HepG2 (cell line): ENCODE data around the gene IGSF21.

Source experiments
- CEBPB ChIP-seq: IDR thresholded peaks from 2 replicates; pipeline ENCODE4 v1.6.1; 2011; ENCODE audit warnings: low read depth, low read length, improper control_type of control experiment, borderline replicate concordance
- CEBPZ ChIP-seq: IDR thresholded peaks from 2 replicates; pipeline ENCODE4 v1.6.1; 2012; ENCODE audit warnings: low read length, improper control_type of control experiment
- EZH2 ChIP-seq: conservative IDR thresholded peaks from 2 replicates; pipeline ENCODE4 v1.6.1; 2012; ENCODE audit warnings: mild to moderate bottlenecking, low read depth, low read length, moderate library complexity
- HOXA7 ChIP-seq: sonication (generic); formaldehyde crosslinking; IDR thresholded peaks from 2 replicates; pipeline ENCODE4 v1.8.1; 2022; ENCODE audit warnings: mild to moderate bottlenecking, missing genetic modification reagents, moderate library complexity
- MAFF ChIP-seq: IDR thresholded peaks from 2 replicates; pipeline ENCODE4 v1.6.1; 2011; ENCODE audit warnings: low read depth, low read length, improper control_type of control experiment
- MAX ChIP-seq: IDR thresholded peaks from 2 replicates; pipeline ENCODE4 v1.6.1; 2012; ENCODE audit warnings: inconsistent platforms
- POLR2AphosphoS5 ChIP-seq: IDR thresholded peaks from 2 replicates; pipeline ENCODE4 v1.6.1; 2012; ENCODE audit warnings: low read depth, low read length
- PRPF4 ChIP-seq: fragments of 200-400 bp; formaldehyde crosslinking; IDR thresholded peaks from 2 replicates; pipeline ENCODE4 v1.6.1; 2016; ENCODE audit warnings: low read length, low read depth; ENCODE audit not compliant: poor library complexity, severe bottlenecking
- SRF ChIP-seq: IDR thresholded peaks from 2 replicates; pipeline ENCODE4 v1.6.1; 2011; ENCODE audit warnings: mild to moderate bottlenecking, low read depth, low read length, moderate library complexity
- ZNF550 ChIP-seq: sonication (generic); formaldehyde crosslinking; IDR thresholded peaks from 2 replicates; pipeline ENCODE4 v1.4.0; 2020; ENCODE audit warnings: mild to moderate bottlenecking, missing genetic modification reagents, borderline replicate concordance
- TF ChIP-seq, protein P1 (sequence below): sonication (generic); formaldehyde crosslinking; conservative IDR thresholded peaks from 2 replicates; pipeline ENCODE4 v1.8.1; 2023; ENCODE audit warnings: missing genetic modification reagents
- TF ChIP-seq, protein P2 (sequence below): sonication (generic); formaldehyde crosslinking; IDR thresholded peaks from 2 replicates; pipeline ENCODE4 v1.5.0; 2020; ENCODE audit warnings: mild to moderate bottlenecking, missing genetic modification reagents, moderate library complexity
- TF ChIP-seq, protein P3 (sequence below), 2 experiments: IDR thresholded peaks; 2 replicates each; pipeline ENCODE4 v1.6.1; 2011 to 2012; ENCODE audit warnings: low read length in 2 of 2, borderline replicate concordance in 1 of 2, low read depth in 1 of 2, mild to moderate bottlenecking in 1 of 2, moderate library complexity in 1 of 2

DNA sequence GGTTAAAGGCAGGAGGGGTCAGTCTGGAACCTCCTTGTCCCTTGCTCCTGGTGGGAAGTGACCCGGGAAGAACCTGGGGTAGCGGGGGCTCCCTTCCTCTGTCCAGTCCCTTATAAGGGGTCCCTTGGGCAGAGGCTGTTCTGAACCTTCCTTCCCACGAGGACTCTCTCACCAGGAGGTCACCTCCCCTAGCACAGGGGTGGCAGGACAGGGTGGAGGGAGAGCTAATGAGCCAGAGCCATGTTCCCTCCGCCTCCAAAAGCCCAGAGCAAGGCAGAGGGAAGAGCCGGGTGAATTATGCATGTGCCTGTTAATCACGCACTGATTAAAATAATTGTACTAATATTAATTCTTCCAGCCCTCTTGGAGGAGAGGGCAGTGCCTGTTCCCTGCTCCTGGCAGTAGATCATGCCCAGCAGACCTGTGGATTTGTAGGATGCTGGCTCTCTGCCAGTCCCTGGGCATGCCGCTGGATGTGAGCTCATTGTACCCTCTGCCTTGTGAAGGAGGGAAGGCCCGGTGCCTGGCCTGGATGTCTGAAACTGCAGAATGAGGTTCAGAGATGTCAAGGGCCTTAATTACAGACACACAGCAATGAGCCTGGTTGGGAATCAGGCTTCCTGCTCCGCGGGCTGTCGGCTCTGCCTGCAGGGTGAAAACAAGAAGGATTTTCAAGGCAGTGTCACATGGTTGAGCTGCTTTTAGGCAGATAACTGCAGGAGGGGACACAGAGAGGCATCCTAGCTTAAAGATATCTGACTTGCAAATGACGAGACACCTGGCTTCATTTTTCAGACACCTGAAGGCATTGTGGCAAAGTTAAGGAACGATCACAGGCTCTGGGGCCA, 68.2 kb downstream of the IGSF21 start:
- TF ChIP-seq EZH2 (no peak), PRPF4 (no peak), MAX (no peak), CEBPZ (no peak), SRF (no peak), HOXA7 (CRISPR knock-in tag) (no peak), ZNF550 (CRISPR knock-in tag) (no peak), POLR2AphosphoS5 (no peak), CEBPB (no peak), MAFF (no peak)
- TF ChIP-seq, protein P1, sequence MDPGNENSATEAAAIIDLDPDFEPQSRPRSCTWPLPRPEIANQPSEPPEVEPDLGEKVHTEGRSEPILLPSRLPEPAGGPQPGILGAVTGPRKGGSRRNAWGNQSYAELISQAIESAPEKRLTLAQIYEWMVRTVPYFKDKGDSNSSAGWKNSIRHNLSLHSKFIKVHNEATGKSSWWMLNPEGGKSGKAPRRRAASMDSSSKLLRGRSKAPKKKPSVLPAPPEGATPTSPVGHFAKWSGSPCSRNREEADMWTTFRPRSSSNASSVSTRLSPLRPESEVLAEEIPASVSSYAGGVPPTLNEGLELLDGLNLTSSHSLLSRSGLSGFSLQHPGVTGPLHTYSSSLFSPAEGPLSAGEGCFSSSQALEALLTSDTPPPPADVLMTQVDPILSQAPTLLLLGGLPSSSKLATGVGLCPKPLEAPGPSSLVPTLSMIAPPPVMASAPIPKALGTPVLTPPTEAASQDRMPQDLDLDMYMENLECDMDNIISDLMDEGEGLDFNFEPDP (CRISPR knock-in tag), result no peak
- TF ChIP-seq, protein P2, sequence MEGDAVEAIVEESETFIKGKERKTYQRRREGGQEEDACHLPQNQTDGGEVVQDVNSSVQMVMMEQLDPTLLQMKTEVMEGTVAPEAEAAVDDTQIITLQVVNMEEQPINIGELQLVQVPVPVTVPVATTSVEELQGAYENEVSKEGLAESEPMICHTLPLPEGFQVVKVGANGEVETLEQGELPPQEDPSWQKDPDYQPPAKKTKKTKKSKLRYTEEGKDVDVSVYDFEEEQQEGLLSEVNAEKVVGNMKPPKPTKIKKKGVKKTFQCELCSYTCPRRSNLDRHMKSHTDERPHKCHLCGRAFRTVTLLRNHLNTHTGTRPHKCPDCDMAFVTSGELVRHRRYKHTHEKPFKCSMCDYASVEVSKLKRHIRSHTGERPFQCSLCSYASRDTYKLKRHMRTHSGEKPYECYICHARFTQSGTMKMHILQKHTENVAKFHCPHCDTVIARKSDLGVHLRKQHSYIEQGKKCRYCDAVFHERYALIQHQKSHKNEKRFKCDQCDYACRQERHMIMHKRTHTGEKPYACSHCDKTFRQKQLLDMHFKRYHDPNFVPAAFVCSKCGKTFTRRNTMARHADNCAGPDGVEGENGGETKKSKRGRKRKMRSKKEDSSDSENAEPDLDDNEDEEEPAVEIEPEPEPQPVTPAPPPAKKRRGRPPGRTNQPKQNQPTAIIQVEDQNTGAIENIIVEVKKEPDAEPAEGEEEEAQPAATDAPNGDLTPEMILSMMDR (CRISPR knock-in tag), result no peak
- TF ChIP-seq, protein P3, sequence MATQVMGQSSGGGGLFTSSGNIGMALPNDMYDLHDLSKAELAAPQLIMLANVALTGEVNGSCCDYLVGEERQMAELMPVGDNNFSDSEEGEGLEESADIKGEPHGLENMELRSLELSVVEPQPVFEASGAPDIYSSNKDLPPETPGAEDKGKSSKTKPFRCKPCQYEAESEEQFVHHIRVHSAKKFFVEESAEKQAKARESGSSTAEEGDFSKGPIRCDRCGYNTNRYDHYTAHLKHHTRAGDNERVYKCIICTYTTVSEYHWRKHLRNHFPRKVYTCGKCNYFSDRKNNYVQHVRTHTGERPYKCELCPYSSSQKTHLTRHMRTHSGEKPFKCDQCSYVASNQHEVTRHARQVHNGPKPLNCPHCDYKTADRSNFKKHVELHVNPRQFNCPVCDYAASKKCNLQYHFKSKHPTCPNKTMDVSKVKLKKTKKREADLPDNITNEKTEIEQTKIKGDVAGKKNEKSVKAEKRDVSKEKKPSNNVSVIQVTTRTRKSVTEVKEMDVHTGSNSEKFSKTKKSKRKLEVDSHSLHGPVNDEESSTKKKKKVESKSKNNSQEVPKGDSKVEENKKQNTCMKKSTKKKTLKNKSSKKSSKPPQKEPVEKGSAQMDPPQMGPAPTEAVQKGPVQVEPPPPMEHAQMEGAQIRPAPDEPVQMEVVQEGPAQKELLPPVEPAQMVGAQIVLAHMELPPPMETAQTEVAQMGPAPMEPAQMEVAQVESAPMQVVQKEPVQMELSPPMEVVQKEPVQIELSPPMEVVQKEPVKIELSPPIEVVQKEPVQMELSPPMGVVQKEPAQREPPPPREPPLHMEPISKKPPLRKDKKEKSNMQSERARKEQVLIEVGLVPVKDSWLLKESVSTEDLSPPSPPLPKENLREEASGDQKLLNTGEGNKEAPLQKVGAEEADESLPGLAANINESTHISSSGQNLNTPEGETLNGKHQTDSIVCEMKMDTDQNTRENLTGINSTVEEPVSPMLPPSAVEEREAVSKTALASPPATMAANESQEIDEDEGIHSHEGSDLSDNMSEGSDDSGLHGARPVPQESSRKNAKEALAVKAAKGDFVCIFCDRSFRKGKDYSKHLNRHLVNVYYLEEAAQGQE (IDR thresholded peaks at IDR 0.05; ENCODE audit: borderline replicate concordance in 1 of 2, low read depth in 1 of 2, low read length in 2 of 2), result no peak
